Measurements from ENCODE around the gene NEDD4L.
"Not testable (repeated sequence)": the region's sequence is repeated elsewhere in the genome, so short reads cannot be mapped to it uniquely, and the experiment has no call there.

Gene NEDD4L

DNA sequence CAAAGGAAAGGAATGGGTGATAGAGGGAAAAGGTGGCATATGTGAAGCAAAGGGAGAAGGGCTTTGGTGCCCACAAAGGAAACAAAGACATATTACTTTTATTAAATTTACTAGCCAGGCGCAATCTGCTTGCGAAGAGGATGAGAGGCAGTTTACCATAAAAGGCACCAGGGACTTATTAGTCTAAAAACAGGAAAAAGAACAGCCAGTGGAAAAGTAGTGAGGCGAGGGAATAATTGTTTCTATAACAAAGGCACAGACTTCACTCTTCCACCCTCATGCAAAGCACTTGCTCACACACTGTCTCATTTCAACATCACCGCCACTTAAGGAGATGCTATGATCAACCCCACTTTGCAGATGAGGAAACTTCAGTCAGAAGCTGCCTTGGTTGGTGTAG is 374.3 kb downstream of the NEDD4L start:
- no peak for DNase-seq (ENCODE audit: low read depth)

DNA sequence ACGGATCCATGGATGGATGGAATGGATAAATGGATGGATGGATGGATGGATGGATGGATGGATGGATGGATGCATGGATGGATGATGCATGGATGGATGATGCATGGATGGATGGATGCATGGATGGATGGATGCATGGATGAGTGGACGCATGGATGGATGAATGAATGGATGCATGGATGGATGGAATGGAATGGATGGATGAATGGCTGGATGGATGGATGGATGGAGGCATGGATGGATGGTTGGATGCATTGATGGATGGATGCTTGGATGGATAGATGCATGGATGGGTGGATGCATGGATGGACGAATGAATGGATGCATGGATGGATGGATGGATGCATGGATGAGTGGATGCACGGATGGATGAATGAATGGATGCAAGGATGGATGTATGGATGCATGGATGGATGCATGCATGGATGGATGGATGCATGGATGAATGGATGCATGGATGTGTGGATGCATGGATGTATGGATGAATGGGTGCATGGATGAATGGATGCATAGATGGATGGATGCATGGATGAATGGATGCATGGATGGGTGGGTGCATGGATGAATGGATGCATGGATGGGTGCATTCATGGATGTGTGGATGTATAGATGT is 375.7 kb downstream of the NEDD4L start:
- DNase-seq (ENCODE audit: low read depth) = no peak

DNA sequence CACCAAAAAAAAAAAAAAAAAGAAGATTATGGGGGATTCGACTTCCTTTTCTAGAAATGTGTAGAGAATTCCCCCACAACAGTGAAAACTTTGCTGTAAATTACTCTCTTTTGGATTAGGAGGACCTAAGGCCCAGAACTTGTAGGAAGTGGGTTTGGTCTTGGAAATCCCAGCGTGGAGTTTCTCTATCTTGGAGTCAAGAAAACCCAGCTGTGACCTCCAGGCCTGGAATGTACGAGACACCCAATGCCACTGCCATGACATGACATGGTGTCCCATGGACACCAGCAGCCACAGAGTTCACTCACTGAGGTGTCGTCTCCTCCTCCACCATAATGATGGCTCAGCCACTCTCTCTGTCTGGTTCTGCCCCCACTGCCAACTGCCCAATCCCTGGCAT is 382.6 kb downstream of the NEDD4L start:
- no peak for DNase-seq (ENCODE audit: low read depth)

DNA sequence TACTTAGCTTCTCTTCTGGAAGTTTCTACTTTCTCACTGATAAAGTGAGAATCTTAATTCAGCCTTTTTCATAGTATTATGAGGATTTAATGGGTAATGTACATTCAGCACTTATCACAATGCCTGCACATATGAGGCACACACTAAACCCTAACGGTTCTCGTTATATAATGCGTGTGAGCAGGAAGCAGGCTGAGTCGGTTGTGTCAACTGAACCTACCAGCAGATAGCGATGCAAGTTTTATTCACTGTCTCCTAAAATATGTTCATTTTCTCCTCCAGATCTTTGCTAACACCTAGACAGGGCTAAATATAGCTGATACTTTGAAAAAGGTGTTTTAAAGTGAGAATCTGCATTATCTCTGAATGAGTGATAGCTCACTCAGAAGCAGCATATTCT is 383.3 kb downstream of the NEDD4L start:
- no peak for DNase-seq (ENCODE audit: low read depth)

DNA sequence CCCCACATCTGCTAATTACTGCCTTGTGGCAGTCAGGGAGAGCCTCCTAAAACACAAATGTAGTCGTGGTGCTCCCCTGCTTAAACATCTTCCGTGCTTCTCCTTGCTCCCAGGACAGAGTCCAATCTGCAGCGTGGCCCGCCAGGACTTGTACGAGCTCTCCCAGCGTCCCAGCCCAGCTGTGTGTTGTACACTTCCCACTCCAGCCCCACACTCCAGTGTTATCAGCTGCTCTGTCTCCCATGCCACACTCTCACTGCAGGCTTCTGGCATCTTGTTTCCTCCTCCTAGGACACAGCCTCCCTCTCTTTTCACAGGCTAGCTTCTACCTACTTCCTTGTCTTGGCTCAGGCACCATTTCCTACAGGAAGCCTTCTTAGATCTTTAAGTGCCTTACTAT is 385.4 kb downstream of the NEDD4L start:
- no peak for DNase-seq (ENCODE audit: low read depth)

DNA sequence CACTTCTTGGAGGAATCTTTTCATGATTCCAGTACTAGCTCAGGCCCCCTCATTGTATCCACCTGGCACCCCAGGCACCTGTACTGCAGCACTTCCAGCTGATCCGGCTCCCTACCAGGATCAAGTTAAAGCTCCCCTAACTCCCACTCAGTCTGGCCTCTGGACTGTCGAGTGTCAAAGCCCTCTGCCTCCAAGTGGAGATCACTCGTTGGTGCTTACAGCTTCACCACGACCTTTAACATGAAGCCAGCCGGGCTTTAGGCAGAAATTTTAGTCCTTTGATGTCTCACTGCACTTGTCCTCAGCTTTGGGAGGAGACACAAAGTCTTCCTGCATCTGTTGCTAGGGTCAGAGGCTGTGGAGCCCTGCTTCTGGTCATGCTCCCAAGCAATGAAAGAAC is 387.2 kb downstream of the NEDD4L start:
- no peak for DNase-seq (ENCODE audit: low read depth)

DNA sequence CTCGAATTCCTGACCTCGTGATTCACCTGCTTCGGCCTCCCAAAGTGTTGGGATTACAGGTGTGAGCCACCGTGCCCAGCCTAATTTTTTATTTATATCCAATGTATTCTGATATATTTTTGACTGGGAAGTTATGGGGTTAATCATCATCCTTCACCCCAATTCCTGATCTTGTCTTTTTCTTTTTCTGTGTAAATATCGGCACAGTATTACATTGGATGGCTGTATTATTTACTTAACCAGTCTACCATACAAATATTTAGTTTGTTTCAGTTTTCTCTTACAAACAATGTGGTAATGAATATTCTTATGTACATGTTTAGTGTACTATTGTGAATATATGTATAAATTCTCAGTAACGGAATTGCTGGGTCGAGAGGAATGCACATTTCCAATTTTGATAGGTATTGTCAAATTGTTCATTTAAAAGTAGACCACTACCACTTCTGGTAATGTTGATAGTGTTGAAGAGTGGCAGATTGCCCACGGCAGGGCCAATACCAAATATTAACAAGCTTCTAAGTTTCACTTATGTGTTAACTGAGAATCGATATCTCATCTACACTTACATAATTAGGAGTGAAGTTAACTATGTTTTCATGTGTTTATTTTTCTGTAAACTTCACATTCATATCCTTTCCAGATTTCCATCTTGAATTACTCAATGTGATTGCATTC is 388.2 kb downstream of the NEDD4L start:
- DNase-seq (ENCODE audit: low read depth) = no peak

DNA sequence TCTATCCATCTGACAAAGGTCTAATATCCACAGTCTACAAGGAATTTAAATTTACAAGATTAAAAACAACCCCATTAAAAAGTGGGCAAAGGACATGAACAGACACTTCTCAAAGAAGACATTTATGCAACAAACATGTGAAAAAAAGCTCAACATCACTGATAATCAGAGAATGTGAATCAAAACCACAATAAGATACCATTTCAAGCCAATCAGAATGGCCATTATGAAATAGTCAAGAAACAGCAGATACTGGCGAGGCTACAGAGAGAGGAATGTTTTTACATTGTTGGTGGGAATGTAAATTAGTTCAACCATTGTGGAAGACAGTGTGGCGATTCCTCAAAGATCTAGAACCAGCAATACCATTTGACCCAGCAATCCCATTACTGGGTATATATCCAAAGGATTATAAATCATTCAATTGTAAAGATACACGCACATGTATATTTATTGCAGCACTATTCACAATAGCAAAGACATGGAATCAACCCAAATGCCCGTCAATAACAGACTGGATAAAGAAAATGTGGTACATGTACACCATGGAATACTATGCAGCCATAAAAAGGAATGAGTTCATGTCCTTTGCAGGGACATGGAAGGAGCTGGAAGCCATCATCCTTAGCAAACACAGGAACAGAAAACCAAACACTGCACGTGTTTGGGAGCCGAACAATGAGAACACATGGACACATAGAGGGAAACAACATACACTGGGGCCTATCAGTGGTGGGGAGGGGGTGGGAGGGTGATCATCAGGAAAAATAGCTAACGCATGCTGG is 391.4 kb downstream of the NEDD4L start:
- not testable (repeated sequence) for DNase-seq (ENCODE audit: low read depth)

DNA sequence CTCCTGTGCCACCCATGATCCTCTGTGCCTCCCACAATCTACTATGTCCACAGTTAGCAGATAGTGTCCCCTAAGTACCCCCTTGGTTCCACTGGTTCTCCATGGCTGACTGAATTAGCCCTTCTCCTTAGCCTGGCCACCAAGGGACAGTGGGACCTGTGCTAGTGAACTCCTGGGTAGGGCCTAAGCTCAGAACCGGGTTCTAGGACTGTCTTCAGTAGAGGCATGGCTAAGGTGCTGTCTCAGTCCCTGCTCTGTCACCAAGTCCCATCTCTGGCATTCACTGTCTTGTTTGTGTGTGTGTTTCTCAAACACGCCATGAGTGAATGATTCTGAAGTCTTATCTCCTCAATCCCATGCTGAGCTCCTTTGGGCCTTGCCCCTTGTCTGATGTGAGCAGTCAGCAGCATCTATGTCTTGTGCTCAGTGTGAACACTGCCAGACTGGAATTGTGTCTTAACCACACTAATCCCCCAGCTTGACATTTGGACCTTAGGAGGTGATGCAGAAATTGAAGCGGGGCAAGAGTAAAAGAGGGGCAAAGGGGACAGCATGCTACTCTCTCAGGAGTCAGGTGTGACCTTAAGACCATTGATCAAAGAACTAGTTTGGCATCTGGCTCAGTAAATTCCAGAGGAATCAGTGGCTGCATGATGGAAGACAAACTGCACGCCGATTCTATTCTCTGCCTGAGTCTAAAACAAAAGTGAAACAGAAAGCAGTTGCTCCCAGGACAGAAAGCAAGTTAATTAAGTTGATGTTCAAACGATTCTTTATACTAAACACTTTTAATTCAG is 394.3 kb downstream of the NEDD4L start:
- no peak for DNase-seq (ENCODE audit: low read depth)

DNA sequence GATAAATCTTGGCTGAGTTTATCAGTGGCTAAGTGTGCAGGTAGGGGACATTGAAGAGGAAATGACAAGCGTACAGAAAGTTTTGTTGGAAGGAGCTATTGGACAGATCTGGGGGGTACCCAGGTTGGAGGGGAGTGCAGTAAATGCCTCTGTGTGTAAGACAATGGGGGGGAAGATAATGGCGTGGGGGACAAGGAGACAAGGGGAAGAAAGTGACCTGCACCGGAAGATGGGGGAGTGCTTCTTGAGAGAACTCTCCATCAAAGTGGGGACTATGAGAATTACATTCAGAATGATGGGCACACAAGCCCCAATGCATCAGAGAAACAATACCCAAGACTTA is 394.9 kb downstream of the NEDD4L start:
- no peak for DNase-seq (ENCODE audit: low read depth)

DNA sequence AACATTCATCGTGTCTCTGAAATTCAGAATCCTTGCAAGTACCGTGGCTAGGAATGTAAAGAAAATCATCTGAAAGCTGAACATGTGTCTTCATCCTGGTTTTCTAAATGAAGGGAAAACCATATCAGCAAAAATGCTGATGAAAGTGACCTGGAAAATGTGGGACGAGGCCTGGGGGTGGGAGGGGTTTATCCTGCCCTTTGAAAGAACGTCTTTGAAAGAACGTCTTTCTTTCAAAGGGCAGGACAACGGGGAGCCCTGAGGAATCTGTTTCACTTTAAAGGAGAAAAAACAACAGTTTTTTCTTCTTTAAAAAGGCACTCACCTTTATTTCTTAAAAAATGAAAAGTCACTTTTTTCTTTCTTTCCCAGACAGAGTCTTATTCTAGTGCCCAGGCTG is 399.6 kb downstream of the NEDD4L start:
- DNase-seq (ENCODE audit: low read depth) = no peak

DNA sequence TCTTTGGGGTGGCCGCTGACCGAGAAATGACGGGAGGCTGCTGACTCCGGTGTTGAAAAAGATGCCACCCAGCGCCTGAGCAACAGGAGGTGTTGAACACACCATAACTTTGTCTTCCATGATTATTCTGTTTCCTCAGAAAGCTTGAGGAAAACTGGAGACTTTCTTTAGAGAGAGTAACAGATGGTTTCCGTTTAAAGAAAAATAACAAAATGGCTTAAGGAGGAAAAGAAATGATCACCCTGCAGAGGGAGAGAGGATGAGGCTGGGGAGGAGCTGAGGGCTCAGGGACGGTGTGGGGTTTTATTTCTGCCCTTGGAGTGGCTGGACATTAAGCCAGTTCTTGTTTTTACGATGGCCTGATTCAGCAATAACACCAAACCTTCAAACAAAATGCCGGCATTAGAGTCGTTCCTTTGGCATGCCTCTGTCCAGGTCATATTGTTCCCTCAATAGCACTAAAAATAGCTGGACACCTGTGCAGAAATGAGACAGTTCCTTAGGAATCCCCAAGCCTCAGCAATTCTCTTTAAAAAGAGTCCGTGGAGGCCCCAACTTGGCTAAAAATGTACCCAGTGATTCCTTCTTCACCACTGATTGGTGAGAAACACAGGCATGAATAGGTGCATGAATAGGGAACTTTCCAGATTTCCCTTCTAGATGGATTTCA is 402.5 kb downstream of the NEDD4L start:
- DNase-seq (ENCODE audit: low read depth) = no peak

DNA sequence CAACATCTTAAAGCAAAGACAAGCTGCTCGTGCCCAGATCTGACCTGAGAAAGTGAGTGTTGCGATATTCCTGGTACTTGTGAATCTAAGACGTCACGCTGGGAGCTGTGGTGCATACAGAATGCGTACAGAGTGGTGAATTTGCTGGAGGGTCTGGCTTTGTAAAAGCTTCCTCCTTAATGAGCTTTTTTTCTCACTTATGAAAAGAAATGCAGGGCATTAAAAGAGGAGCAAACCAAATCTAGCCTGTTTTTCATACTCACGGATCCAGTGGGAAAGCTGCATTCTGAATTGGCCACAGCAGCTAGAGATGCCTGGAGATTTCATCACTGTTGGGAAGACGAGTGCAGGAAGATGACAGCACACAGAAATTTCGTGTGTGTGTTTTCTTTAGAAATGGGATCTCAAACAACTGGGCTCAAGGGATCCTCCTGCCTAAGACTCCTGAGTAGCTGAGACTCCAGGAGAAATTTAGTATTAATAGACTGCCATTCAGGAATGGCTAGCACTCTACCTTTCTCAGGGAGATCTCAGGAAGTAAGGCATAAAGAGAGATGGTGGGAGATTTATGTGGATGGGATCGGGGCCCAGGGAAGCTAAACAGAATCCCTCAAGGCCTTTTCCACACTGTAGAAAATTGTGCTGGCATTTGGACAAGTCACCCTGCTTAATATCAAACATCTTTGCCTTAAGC is 403.5 kb downstream of the NEDD4L start:
- no peak for DNase-seq (ENCODE audit: low read depth)

DNA sequence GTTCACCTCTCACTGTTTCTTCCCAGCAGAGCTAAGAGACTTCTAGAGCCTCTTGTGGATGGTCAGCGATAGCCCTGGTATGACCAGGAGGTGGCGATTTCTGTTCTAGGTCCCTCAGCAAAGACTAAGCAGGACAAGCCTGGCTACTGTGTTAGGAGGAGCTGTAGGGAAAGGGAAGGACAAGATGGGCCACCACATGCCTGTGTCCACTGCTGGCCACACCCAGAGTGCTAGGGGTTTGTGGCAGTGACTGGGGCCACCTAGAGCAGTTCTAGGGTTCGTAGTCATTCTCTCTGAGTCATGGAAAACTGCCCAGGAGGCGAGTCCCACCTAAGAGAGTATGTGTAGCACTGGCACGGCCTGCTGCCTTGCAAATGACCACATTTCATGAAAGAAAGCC is 405.4 kb downstream of the NEDD4L start:
- DNase-seq (ENCODE audit: low read depth) = no peak

All from HS-5 (cell line).